LHCN-M2 (cell line): ENCODE results near the gene TPH2. TPM values are rescaled to one million over a fixed set of nuclear protein-coding genes. Genes with fewer than 3 reads are reported as not detected.

ENCODE experiments used
- DNase-seq: peaks from one replicate; pipeline ENCODE4 v3.0.0-alpha.2; 2012; ENCODE audit warnings: low read depth
- total RNA-seq: library from RNA; depleted of rRNA; stranded (reverse); fragments of >200 nt; gene quantifications from 2 replicates; pipeline ENCODE4 v1.2.3, GENCODE V29; 2014

Gene TPH2
- total RNA-seq, 1 experiment from 2014 or later, result not detected

DNA sequence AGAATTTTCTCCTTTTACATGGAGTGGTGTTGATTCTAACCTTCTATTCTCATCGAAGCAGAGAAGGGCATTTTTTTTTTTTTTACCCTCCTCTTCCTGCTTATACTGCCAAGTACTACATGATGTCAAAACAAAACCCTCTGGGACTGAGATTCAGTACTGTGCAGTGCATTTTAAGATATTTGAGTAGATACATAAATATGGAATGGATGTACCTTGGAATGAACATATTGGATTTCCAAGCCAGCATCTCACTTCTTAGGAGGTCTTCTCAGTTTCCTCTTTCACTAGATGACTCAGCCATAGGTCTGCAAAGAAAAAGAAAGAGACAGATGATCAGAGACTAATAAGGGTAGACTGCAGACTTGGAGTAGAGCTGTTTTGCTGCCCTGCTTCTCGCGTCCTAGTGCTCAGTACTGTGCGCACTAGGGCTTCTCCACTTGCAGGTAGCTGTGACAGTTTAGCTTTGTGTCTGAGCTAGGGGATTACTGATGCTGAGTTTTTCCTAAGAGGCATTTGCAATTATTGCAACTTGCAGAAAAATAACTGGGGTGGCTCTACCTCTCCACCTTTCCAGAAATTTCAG, 20.4 kb downstream of the TPH2 start:
- no peak for DNase-seq

DNA sequence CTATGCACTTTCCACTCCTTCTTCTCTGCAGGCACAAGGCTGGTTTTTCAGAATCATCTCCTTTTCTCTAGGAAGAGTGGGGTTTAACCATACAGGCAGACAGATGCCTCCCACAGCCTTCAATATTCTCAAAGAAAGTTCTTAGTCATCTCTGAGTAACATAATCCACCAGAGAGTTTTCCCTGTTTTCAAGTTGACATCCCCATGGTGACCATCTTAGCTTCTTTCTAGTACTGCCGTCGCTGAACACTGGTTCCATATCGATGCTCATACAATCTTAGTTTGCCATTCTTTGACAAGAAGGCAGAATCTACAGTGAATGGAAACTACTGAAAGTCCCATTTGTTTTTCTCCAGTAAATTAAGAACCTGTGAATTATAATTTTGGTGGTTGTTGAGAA, 28.6 kb downstream of the TPH2 start:
- peak; percentile 19 for DNase-seq

DNA sequence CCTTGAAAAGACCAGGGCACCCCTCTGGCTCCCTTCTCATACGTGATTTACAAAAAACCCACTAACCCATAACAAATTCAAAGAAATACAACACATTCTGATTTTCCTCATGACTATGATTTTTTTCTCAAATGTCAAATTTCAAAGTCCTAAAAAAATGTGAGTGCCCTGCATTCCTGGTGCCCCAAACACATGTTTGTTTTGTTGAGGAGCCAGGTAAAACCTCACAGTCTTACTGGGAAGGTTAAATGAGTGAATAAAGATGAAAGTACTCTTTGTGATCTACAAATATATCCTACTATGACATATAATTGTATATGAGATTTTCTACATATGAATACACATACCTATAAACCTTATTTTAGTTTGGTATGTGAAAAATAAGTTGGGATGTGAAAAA, 30.7 kb downstream of the TPH2 start:
- no peak for DNase-seq

DNA sequence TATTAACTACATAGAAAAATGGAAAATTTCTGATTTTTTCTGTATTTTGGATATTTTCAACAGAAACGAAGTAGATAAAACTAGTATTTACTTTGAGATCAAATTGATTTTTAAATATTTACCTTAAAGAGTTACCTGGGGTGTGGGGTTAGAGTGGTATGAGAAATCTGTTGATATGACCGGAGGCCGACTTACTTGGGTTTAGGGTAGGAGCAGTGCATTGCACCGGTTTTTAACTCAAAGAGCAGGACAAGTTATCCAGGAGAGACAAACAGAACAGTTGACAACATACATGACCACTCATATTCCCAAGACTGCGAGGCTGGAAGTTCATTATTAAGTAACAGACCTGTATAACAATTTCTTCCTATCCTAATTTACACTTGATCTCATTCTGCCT, 31.4 kb downstream of the TPH2 start:
- no peak for DNase-seq

DNA sequence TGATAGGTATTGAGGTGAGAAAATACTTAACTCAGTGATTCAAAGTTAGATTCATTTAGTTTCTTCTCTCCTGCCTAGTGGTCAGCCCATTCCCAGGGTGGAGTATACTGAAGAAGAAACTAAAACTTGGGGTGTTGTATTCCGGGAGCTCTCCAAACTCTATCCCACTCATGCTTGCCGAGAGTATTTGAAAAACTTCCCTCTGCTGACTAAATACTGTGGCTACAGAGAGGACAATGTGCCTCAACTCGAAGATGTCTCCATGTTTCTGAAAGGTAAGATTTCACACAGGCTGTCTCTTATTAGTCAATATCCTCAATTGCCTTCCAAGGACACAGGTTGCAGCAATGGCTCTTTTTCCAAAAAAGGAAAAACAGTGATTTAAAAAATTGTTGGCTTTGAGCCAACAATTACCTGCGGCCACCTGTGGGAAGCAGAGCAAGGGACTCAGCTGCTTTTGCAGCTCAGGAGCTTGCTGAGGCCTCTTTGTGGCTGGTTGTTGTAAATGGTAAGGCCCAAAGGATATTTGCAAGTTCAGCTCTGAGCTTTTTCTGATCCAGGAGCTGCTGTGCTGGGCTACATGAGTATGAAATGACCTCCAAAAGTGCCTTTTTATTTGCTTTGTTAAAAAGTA, 33.9 kb downstream of the TPH2 start:
- no peak for DNase-seq

DNA sequence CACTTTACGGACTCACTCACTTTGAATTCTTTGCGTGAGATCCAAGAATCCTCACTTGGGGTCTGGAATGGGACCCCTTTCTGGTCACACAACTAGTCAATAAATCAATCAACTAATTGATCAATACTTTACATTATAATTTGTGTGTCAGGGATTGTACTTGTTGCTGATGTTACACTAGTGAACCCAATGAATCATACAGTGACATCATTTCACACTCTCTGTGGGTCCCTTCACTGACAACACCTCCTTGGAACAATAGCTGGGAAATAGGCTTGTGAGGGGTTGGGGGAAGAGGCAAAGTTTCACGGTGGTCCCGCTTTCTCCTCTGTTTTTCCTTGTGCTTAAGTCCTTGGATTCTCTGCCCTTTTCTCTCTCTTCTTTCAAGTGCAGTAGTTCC, 35.0 kb downstream of the TPH2 start:
- DNase-seq, result no peak

DNA sequence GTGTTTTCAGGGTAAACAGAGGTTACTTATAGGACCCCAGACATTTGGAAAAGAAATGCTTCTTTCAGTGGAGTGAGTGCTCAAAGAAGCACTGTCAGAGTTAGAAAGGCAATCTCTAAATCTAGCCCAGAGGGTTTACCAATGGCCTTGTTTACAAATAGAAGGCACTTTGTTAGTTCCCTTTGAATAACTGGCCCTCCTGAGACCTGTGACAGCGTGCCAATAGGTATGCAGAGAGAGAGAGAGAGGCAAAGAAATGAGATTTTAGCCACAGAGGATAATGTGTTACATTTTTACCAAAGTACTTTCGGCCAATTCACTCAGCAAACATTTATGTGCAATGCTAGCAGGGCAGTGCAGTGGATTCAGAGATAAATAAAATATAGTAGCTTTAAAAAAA, 41.9 kb downstream of the TPH2 start:
- no peak for DNase-seq

DNA sequence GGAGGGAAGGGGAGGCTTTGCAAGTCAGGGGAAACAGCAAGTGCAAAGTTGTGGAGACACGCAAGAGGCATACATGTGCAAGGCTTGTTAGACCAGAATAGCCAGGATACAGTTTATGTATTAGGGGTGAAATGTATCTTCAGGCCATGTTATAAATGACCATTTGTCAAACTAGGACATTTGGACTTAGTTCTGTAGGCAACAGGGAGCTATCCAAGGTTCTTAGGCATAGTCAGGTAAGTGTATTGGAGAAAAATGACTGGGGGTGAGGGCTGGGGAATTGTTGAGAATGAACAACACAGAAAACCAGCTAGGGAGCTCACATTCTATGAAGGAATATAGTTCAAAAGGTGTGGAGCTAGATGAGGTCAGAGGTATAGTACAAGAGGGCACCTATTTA, 42.5 kb downstream of the TPH2 start:
- no peak for DNase-seq

DNA sequence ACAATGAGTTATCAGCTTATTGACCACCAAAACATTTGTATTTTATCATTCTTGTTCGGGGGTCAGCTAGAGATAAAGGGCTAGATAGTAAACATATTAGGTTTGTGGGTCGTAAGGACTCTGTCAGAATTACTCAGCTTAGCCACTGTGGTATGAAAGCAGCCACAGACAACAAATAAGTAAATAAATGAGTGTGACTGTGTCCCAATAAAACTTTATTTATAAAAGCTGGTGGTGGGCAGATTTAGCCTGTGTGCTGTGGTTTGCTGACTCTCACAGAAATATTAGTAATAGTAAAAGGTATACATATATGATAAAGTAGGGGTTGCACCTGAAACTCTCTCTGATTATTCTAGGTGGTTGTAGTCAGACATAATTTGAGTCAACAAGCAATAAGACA, 56.1 kb downstream of the TPH2 start:
- no peak for DNase-seq

DNA sequence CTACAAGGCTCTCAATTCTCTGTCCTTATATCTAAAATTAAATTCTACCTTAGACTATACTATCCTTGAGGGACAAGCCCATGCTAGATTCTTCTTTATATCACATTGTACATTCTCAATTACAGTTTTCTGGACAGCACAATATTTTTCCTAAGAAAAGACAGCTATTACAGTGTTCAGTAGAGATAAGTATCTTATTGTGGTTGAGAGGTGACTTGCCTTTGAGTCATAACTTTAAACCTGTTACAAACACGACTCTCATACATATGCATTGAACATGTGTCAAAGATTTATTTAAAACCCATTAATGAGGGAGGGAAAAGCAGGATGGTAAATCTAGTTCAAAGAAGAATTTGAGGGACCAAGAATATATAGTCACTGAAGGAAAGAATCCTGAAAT, 61.1 kb downstream of the TPH2 start:
- DNase-seq, result peak; percentile 1

DNA sequence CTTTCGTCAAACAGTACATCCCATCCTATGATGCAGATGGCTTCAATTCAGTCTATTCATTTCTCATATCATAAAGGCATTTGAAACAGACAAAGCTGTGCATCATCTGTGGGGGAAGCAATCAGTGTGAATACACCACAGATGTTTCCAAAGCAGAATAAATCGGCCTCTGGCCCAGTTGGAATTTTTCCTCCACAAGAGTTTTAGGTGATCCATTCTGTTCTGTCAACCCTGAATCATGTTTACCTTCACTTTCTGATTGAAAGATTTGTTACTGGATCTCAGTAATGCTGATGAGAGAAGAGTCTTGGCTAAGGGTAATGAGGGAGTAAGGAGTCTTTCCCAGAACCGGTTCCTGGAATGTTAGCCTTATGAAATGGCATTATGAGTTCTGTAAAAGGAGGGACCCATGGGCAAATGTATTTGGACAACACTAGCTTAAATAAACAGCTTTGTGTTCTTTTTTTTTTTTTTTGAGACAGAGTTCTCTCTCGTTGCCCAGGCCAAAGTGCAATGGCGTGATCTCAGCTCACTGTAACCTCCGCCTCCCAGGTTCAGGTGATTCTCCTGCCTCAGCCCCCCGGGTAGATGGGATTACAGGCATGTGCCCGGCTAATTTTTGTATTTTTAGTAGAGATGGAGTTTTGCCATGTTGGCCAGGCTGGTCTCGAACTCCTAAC, 62.5 kb downstream of the TPH2 start:
- no peak for DNase-seq

DNA sequence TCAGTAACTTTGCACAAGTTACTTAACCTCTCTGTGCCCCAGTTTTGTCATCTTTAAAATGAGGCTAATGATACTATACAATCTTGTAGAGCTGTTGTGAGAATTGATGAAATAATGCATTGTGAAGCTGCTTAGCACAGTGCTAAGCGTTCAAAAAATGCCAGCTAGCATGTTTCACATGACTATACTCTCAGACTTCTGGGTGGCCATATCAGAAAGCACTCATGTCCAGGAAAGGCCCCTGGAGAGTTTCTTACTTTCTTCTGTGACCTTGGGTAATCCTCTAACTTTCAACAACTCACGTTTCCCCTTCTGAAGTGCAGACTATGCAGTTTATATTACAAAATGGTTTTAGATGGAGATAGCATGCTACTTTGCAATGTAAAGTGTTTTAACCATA, 68.1 kb downstream of the TPH2 start:
- DNase-seq, result no peak

DNA sequence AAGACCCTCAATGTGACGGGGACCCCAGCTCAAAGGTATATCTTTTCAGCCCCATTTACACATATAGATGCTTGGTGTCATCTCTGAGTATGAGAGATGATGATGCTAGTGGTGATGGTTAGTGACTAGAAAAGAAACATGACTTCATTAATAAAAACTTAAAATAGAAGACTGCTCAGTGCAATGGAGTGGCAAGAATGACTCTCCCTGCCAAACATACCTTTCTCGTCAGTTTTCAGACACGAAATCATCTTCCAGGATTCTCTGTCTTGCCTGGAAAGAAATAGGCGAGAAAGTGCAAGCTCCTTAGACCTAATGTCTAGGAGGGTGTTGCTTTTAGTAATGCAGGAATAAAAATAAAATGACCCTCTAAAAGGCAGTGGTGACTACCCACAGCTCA, 71.7 kb downstream of the TPH2 start:
- no peak for DNase-seq

DNA sequence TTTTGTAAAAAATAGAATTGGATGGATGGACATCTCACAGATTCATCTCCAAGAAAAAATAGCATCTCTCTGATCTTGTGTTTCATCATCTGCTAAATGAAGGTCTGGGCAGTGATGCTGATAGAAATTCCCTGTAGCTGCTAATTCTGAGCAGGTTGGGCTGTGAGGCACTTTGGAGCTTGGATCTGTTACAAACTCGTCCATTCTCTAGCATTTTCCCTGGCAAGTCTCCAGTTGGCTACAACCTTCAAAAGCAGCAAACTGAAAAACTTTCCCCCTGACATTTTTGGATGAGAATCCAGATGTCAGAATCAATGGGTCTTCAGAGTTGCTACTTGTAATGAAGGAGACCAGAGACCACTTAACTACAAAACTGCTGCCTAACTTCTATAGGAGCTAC, 72.7 kb downstream of the TPH2 start:
- no peak for DNase-seq

DNA sequence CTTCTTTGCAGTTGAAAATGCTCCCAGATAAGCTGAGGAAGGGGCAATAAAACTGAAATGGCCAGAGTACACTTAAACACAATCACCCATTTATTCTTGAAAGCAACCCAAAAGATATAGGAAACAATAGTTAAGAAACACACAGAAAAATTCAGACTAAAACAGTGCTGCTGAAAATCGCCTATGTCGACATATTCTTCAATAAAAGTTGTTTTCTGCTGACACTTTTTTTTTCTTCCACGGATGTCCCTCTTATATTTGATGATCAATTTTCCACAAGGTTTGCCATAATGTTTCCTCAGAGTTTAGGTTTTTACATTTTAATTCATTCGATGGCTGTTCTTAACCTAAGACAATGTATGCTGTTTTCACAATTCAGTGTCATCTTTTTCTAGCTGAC, 74.2 kb downstream of the TPH2 start:
- no peak for DNase-seq

DNA sequence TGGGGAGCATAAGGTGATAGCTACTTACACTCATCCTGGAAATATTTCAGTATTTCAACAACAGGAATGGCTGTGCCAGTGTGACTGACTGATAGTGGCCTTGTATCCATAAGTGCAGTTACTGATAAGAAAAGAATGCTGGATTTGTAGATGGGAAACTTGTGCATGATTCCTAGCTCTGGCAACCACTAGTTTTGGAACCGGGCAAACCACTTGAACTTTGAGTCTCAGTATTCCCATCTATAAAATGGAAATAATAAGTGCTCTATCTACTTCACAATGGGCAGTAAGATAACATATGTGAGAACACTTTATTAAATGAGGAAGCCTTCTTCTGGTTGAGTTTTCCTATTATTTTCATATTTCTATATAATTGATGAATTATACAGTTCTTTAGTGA, 77.2 kb downstream of the TPH2 start:
- no peak for DNase-seq

DNA sequence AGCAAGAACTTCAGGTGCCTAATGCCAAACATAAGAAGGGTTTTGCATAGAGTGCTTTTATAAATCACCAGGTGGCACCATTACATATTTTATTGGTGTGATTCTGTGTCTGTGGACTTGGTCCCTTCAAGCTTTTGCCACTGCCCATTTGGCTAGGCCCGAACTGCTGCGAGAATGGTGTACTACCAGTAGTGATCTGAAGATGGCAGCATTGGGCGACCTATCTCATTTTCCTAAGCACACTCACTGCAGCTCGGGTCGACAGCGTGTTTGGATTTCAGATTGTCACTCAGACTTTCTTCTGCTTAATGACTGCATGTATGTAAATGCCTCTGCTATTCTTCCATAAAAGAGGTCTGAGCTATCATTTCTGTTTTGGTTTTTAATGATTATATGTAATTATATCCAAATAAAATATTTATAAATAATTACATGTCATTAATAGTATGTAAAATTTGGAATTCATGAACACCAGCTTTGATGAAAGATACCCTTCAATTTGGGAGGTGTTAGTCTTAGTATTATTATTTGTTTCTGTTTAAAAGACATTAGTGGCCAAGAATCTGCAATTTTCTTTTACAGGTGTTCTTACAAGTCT, 78.5 kb downstream of the TPH2 start:
- DNase-seq, result peak; percentile 52

DNA sequence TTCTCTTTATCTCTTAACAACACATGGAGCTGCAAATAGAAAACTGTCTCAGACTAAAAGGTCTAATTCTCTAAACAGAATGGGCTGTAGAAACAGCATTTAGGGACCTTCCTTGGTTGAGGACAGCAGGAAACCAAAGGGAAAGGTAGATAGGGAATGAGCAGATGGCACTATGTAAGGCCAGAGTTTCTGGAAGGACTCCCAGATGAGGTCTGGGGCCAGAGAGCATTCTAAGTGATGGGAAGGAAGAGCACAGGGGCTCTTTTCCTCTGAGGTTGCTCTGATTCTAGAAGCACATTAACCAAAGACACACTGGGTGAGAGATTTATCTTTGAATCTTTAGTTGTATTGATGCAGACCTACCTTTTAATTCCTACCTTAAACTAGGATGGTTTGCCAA, 79.4 kb downstream of the TPH2 start:
- no peak for DNase-seq

DNA sequence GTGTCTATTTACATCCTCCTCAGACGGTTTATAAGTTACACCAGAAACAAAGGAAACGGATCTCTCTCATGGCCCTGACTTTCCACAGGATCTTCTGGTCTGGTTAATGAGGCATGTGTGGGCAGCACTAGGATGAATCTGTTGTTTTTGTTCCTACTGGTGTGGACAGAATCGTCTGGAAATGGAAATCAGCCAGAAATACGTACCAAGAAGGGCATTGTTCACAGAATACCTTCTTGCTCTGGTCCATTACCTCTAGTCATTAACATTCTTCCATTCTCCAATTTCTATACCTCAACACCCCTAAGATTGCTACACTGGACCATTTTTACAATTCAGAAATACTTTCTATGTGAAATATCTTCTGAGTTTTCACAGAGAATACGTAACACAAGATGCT, 86.0 kb downstream of the TPH2 start:
- no peak for DNase-seq

DNA sequence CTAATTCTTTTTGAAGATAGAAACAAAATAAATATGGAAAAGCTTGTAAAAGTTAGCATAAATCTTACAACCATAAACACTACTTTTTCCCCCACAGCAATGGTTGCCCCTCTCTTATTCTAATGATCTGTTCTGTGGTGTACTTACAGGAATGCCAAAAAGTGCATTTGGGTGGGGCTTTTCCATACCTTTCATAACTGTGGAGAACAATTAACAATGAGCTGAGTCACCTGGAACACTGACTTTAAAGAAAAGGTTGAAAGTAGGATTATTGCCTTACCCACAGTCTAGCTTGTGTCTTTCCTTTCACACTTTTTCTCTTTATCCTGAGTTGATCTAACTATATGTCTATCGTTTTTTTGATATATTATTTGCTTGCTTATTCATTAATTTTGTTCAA, 86.9 kb downstream of the TPH2 start:
- DNase-seq, result no peak

DNA sequence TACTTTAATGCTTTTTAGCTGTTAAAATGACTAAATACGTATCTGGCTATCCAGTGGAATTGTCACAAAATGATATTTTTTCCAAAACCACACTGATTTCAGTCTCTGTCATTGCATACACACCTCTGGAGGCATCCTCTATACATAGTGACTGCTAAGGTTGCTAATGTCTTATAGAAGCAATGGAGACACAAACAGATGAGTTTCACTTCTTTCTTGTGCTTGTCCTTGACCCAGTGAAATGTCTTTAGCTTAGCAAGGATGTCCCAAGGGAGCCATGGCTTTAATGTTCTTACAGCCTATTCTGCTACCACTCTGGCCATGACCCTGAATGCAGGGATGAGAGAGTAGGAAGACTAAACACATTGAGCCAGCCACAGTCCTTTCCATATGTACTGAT, 90.3 kb downstream of the TPH2 start:
- no peak for DNase-seq

DNA sequence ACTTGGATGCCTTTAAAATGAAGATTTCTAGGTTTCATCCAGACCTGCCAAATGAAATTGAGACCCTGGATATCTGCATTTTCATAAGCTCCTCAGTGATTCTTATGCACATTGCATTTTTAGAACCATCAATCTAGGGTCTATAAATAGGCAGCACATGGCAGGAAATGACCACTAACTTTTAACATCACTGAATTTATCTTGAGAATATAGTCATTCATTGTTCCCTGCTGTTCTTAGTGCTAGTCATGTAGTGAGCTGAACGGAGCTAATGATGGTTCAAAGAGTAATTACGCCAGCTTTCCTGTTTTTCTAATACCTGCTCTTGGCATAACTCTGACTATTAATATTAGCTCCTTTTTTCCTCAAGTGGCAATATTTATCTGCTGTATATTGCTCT, 91.6 kb downstream of the TPH2 start:
- DNase-seq, result no peak

DNA sequence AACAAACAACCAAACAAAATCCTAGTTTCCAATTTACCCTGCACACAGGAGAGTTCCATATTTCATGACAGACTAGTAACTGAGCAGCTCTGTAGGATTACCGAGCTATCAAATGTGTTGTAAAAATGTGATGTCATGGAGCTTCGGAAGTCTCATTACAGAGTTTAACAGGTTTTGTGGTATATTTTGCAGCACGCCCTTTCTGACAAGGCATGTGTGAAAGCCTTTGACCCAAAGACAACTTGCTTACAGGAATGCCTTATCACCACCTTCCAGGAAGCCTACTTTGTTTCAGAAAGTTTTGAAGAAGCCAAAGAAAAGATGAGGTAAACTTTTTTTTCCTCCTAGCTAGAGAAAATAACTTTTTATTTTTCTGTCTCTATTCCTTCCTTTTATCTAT, 92.4 kb downstream of the TPH2 start:
- no peak for DNase-seq
